WI38 (cell line): ENCODE data around the gene ELL.
A peak's percentile ranks its signal among the peaks of the same experiment; 100 is the strongest.

Experiments
- H3K4me3 ChIP-seq: 2 replicates; pipeline ENCODE4 v1.5.1; 2011; ENCODE audit warnings: low read depth, mild to moderate bottlenecking, control low read depth, low read length
- CTCF ChIP-seq: IDR thresholded peaks from 2 replicates; pipeline ENCODE4 v1.5.1; 2012; ENCODE audit warnings: low read depth, mild to moderate bottlenecking, control low read depth, low read length

ELL gene

GRCh38 chr19:18424890-18425514 is 96.9 kb downstream of the ELL start:
- no peak overlapping the region for H3K4me3 ChIP-seq
- TF ChIP-seq CTCF, result no peak

- no peak overlapping the region for H3K4me3 ChIP-seq
- no peak for TF ChIP-seq CTCF
These were observed 97.6 kb downstream of the ELL start for GRCh38 chr19:18424122-18424889.

GRCh38 chr19:18423258-18424020 is 98.4 kb downstream of the ELL start:
- TF ChIP-seq CTCF, result no peak
- no peak overlapping the region for H3K4me3 ChIP-seq

GRCh38 chr19:18422530-18423191 is 99.2 kb downstream of the ELL start:
- TF ChIP-seq CTCF, result no peak
- no peak overlapping the region for H3K4me3 ChIP-seq

GRCh38 chr19:18421371-18421959 is 100.4 kb downstream of the ELL start:
- H3K4me3 ChIP-seq, result no peak overlapping the region
- TF ChIP-seq CTCF, result no peak

- no peak for TF ChIP-seq CTCF
- H3K4me3 ChIP-seq, result peak overlapping the region; percentile 73; the same call in 1 of the 2 replicates
These were observed 100.9 kb downstream of the ELL start for GRCh38 chr19:18420930-18421329.
